H1 (cell line): ENCODE measurements around the gene DDX21.

Experiments
- CTCF ChIP-seq, 3 experiments: IDR thresholded peaks; 1 replicate in 2 of 3; 2 replicates in 1 of 3; pipeline versions ENCODE4 v1.5.1 to v1.6.1; 2011; ENCODE audit warnings: low read length in 3 of 3, mild to moderate bottlenecking in 3 of 3, inconsistent platforms in 2 of 3, low read depth in 1 of 3, moderate library complexity in 1 of 3; ENCODE audit not compliant: insufficient read depth in 1 of 3; ENCODE audit errors: control extremely low read depth in 1 of 3
- HDAC6 ChIP-seq: IDR thresholded peaks from one replicate; pipeline ENCODE4 v1.7.1; 2012; ENCODE audit warnings: low read depth, mild to moderate bottlenecking, inconsistent platforms, low read length, moderate library complexity
- POLR2A ChIP-seq, 2 experiments: IDR thresholded peaks; 1 replicate in 1 of 2; 2 replicates in 1 of 2; pipeline ENCODE4 v1.6.1; 2011; ENCODE audit warnings: low read depth in 2 of 2, low read length in 2 of 2, mild to moderate bottlenecking in 2 of 2; ENCODE audit errors: control extremely low read depth in 1 of 2
- POLR2AphosphoS5 ChIP-seq: IDR thresholded peaks from 2 replicates; pipeline ENCODE4 v1.6.1; 2011; ENCODE audit warnings: low read depth, low read length

GRCh38 chr10:68988530-68989316 is 32.8 kb downstream of the DDX21 start, which contains the start of gene KIFBP:
- TF ChIP-seq HDAC6 = no peak
- TF ChIP-seq CTCF (IDR thresholded peaks at IDR 0.05; ENCODE audit: control extremely low read depth in 1 of 3, insufficient read depth in 1 of 3, low read depth in 1 of 3, low read length in 3 of 3) = peak; percentile 44 to 58 (median 50); a peak in 3 of 4 replicates
- TF ChIP-seq POLR2AphosphoS5 = peak; percentile 93
- peak; percentile 82 to 93 for TF ChIP-seq POLR2A (IDR thresholded peaks at IDR 0.05; ENCODE audit: control extremely low read depth in 1 of 2, low read depth in 2 of 2, low read length in 2 of 2)
